IMR-90 (cell line): ENCODE measurements around the gene CCDC148. TPM values are rescaled to one million over a fixed set of nuclear protein-coding genes. Genes with fewer than 3 reads are reported as not detected.
A peak's percentile ranks its signal among the peaks of the same experiment; 100 is the strongest.

Source experiments
- ATAC-seq: fragments of 200-7000 bp; cut with Tn5 transposase; 2 replicates; pipeline ENCODE4 v1.9.1; 2020; ENCODE audit warnings: low read depth, mild to moderate bottlenecking, moderate library complexity
- BruUV-seq: library from RNA; stranded (reverse); fragments of 400-500 nt; replicated peaks from 2 replicates; lab custom pipeline; 2021; lab: Mats Ljungman, UMichigan
- CTCF ChIA-PET: fragments of 300-600 bp; formaldehyde crosslinking; extraction: SDS; loops from one replicate; lab custom pipeline; 2021; ENCODE audit warnings: antibody characterized with exemption; lab: Yijun Ruan, JAX
- POLR2A ChIA-PET: fragments of 300-600 bp; sonication (Branson Sonifier 250); formaldehyde crosslinking; loops from one replicate; lab custom pipeline; 2022; ENCODE audit warnings: antibody characterized with exemption; ENCODE audit not compliant: unreplicated experiment; lab: Charles Lee
- DNase-seq: peaks from one replicate; pipeline ENCODE4 v3.0.0; 2013
- H2AFZ ChIP-seq: replicated peaks from 2 replicates; pipeline ENCODE3; 2013; ENCODE audit warnings: low read length, mild to moderate bottlenecking; ENCODE audit not compliant: poor library complexity
- H2AK5ac ChIP-seq: 2 replicates; pipeline ENCODE4 v1.6.1; 2013; ENCODE audit warnings: low read depth, low read length, inconsistent platforms
- H2AK9ac ChIP-seq: replicated peaks from 2 replicates; pipeline ENCODE3; 2013; ENCODE audit warnings: mild to moderate bottlenecking, low read depth, low read length, moderate library complexity; ENCODE audit not compliant: poor library complexity
- H2BK120ac ChIP-seq: 2 replicates; pipeline ENCODE4 v1.6.1; 2013; ENCODE audit warnings: low read depth, low read length, inconsistent platforms
- H2BK15ac ChIP-seq: 3 replicates; pipeline ENCODE4 v1.6.1; 2013; ENCODE audit warnings: low read depth, low read length, inconsistent platforms
- H2BK20ac ChIP-seq: 2 replicates; pipeline ENCODE4 v1.6.1; 2013; ENCODE audit warnings: low read depth, mild to moderate bottlenecking, inconsistent platforms, low read length, moderate library complexity
- H2BK5ac ChIP-seq: 2 replicates; pipeline ENCODE4 v1.6.1; 2013; ENCODE audit warnings: mild to moderate bottlenecking, low read depth, low read length, inconsistent platforms; ENCODE audit not compliant: poor library complexity, severe bottlenecking
- H3K14ac ChIP-seq: replicated peaks from 2 replicates; pipeline ENCODE4 v1.6.1; 2013; ENCODE audit warnings: low read depth, low read length, inconsistent platforms
- H3K18ac ChIP-seq: 2 replicates; pipeline ENCODE4 v1.6.1; 2013; ENCODE audit warnings: low read depth, low read length, control low read depth
- H3K23ac ChIP-seq: 2 replicates; pipeline ENCODE4 v1.6.1; 2013; ENCODE audit warnings: low read depth, low read length, inconsistent platforms
- H3K27ac ChIP-seq: 2 replicates; pipeline ENCODE4 v1.5.1; 2013; ENCODE audit warnings: mild to moderate bottlenecking, control low read depth, low read length; ENCODE audit not compliant: insufficient read depth
- H3K27me3 ChIP-seq: 2 replicates; pipeline ENCODE4 v1.6.1; 2013; ENCODE audit warnings: low read length; ENCODE audit not compliant: control insufficient read depth, insufficient read depth
- H3K36me3 ChIP-seq: 2 replicates; pipeline ENCODE4 v1.6.1; 2013; ENCODE audit warnings: low read length, mixed read lengths; ENCODE audit not compliant: control insufficient read depth, insufficient read depth
- H3K4ac ChIP-seq: 2 replicates; pipeline ENCODE4 v1.6.1; 2013; ENCODE audit warnings: low read depth, low read length, inconsistent platforms
- H3K4me1 ChIP-seq: 2 replicates; pipeline ENCODE4 v1.6.1; 2013; ENCODE audit warnings: low read length, mixed read lengths; ENCODE audit not compliant: control insufficient read depth, insufficient read depth
- H3K4me2 ChIP-seq: 2 replicates; pipeline ENCODE4 v1.6.1; 2013; ENCODE audit warnings: low read depth, mild to moderate bottlenecking, control low read depth, low read length, moderate library complexity
- H3K4me3 ChIP-seq: 2 replicates; pipeline ENCODE4 v1.5.1; 2013; ENCODE audit warnings: low read depth, mild to moderate bottlenecking, control low read depth, low read length, moderate library complexity; ENCODE audit not compliant: insufficient read depth
- H3K56ac ChIP-seq: 2 replicates; pipeline ENCODE4 v1.6.1; 2013; ENCODE audit warnings: low read length, inconsistent platforms; ENCODE audit not compliant: insufficient read depth; ENCODE audit errors: extremely low read depth
- H3K79me1 ChIP-seq, 2 experiments: 2 replicates each; pipeline ENCODE4 v1.6.1; 2013; ENCODE audit warnings: low read length in 2 of 2, inconsistent platforms in 1 of 2, low read depth in 1 of 2
- H3K9ac ChIP-seq: 2 replicates; pipeline ENCODE4 v1.6.1; 2013; ENCODE audit warnings: low read depth, low read length, control low read depth
- H3K9me1 ChIP-seq: 2 replicates; pipeline ENCODE4 v1.6.1; 2013; ENCODE audit warnings: low read length, inconsistent platforms; ENCODE audit not compliant: insufficient read depth
- H3K9me3 ChIP-seq: 2 replicates; pipeline ENCODE4 v1.6.1; 2013; ENCODE audit warnings: low read length; ENCODE audit not compliant: control insufficient read depth, insufficient read depth
- H4K20me1 ChIP-seq: 2 replicates; pipeline ENCODE4 v1.6.1; 2013; ENCODE audit warnings: low read length, inconsistent platforms; ENCODE audit not compliant: insufficient read depth
- H4K5ac ChIP-seq: 2 replicates; pipeline ENCODE4 v1.6.1; 2013; ENCODE audit warnings: mild to moderate bottlenecking, low read depth, low read length, control low read depth
- H4K8ac ChIP-seq, 2 experiments: 2 replicates each; pipeline ENCODE4 v1.6.1; 2013; ENCODE audit warnings: low read depth in 2 of 2, low read length in 2 of 2, control low read depth in 1 of 2, inconsistent platforms in 1 of 2
- H4K91ac ChIP-seq: 2 replicates; pipeline ENCODE4 v1.6.1; 2013; ENCODE audit warnings: low read depth, low read length, inconsistent platforms; ENCODE audit not compliant: insufficient read depth
- CEBPB ChIP-seq: IDR thresholded peaks from 2 replicates; pipeline ENCODE4 v1.6.1; 2012; ENCODE audit warnings: low read depth, low read length, improper control_type of control experiment
- FOS ChIP-seq: fragments of 150-350 bp; IDR thresholded peaks from 2 replicates; pipeline ENCODE4 v1.6.1; 2016; ENCODE audit warnings: low read depth, low read length
- NFE2L2 ChIP-seq: fragments of 150-350 bp; IDR thresholded peaks from 2 replicates; pipeline ENCODE4 v1.6.1; 2016; ENCODE audit warnings: low read depth, mild to moderate bottlenecking, low read length
- POLR2A ChIP-seq: IDR thresholded peaks from 2 replicates; pipeline ENCODE4 v1.6.1; 2012; ENCODE audit warnings: mild to moderate bottlenecking, low read depth, low read length
- RAD21 ChIP-seq: IDR thresholded peaks from 2 replicates; pipeline ENCODE4 v1.6.1; 2012; ENCODE audit warnings: low read length, improper control_type of control experiment
- RCOR1 ChIP-seq: IDR thresholded peaks from 2 replicates; pipeline ENCODE4 v1.6.1; 2012; ENCODE audit warnings: mild to moderate bottlenecking, low read length, improper control_type of control experiment; ENCODE audit not compliant: insufficient replicate concordance
- RFX5 ChIP-seq: IDR thresholded peaks from 2 replicates; pipeline ENCODE4 v1.8.0; 2012; ENCODE audit warnings: low read depth, mild to moderate bottlenecking, low read length, moderate library complexity
- dilution Hi-C: fragments of 300-500 bp; cut with HindIII; formaldehyde crosslinking; loops from one replicate; pipeline ENCODE4 v1.14.3; 2018; ENCODE audit warnings: low sequenced_read_pairs; ENCODE audit not compliant: unreplicated experiment
- in situ Hi-C: fragments of 300-500 bp; cut with MboI; formaldehyde crosslinking; loops from 3 replicates; pipeline ENCODE4 v1.14.3; 2019; ENCODE audit warnings: low sequenced_read_pairs, inconsistent platforms, mixed read lengths
- intact Hi-C: fragments of 100-400 bp; cut with micrococcal nuclease; formaldehyde crosslinking; loops from 2 replicates; pipeline ENCODE4 v1.10.0; 2022
- polyA plus RNA-seq, 3 experiments: library from polyadenylated mRNA; depleted of rRNA; stranded (reverse); fragments of >200 nt; gene quantifications; 2 replicates each; pipeline ENCODE4 v1.2.3, GENCODE V29; 2012; ENCODE audit warnings: low replicate concordance in 1 of 3
- total RNA-seq: library from RNA; depleted of rRNA; stranded (reverse); fragments of >200 nt; gene quantifications from 2 replicates; pipeline ENCODE4 v1.2.3, GENCODE V29; 2012

The CCDC148 gene
- total and polyA plus RNA-seq, 2 of the 4 experiments (the other 2 are of a cell fraction) = 0.18 to 0.31 TPM

DNA sequence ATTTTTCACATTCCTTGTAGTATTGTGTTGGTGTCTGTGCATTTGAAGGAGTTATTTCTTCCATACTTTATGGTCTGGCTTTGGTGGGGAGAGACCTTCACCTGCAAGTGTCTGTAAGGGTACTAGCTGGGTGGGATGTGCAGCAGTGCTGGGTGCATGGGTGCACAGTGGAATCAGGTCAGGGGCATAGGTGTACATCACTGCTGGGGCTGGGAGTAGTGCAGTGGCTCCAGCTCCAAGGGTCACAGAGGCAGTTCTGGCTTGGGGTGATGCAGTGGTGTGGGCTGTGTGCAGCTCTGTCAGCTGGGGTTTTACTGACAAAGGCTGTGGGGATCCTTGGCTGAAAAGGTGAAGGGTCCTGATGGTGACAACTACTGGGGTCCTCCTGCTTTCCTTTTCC, 44.8 kb downstream of the CCDC148 start:
- CTCF ChIA-PET = no interaction called here
- peak overlapping the region; percentile 58; the same call in 1 of the 2 replicates for H3K27ac ChIP-seq

More for the DNA sequence above, 44.8 kb downstream of the CCDC148 start:
- H2BK15ac ChIP-seq = peak overlapping the region; percentile 42; the same call in 1 of the 3 replicates
- no peaks in the 10 kb centered on the region for H4K20me1 ChIP-seq
- peaks cover 15% of the 10 kb centered on the region for H3K9me3 ChIP-seq
- peak overlapping the region; percentile 73 for H2AFZ ChIP-seq
- no peaks in the 10 kb centered on the region for H3K27me3 ChIP-seq
- peak overlapping the region; percentile 83 for H2AK9ac ChIP-seq
- intact Hi-C loops = loop anchor here (2.0 to 5.0 kb wide), 3 partner anchors 45 to 191 kb away; partner anchors contain the start of genes CCDC148 and PKP4
- peak overlapping the region; percentile 89 for H4K5ac ChIP-seq
- H3K23ac ChIP-seq = peak overlapping the region; percentile 72
- H3K4me2 ChIP-seq = peak overlapping the region; percentile 68; the same call in 1 of the 2 replicates
- dilution Hi-C loops = no loop called here
- no peaks in the 10 kb centered on the region for H3K36me3 ChIP-seq
- peak overlapping the region; percentile 98 for H2BK20ac ChIP-seq
- H3K79me1 ChIP-seq = no peaks in the 10 kb centered on the region
- H4K91ac ChIP-seq = peak overlapping the region; percentile 86
- H3K9me1 ChIP-seq = peaks cover 11% of the 10 kb centered on the region
- peak overlapping the region; percentile 93; the same call in 1 of the 2 replicates for H3K18ac ChIP-seq
- H2BK5ac ChIP-seq = peak overlapping the region; percentile 95
- peak overlapping the region; percentile 83 for H3K14ac ChIP-seq
- H3K4me1 ChIP-seq = peaks cover 10% of the 10 kb centered on the region; the same call in 1 of the 2 replicates
- no peak for DNase-seq
- H4K8ac ChIP-seq = peak overlapping the region; percentile 64 to 85; a peak in 3 of 4 replicates
- no peak for ATAC-seq
- TF ChIP-seq RAD21 = no peak
- no peak for TF ChIP-seq RFX5
- TF ChIP-seq NFE2L2 = no peak
- TF ChIP-seq FOS = no peak
- TF ChIP-seq CEBPB = no peak
- TF ChIP-seq POLR2A = no peak
- no peak for TF ChIP-seq RCOR1
- peak overlapping the region; percentile 94 for H2BK120ac ChIP-seq
- H3K4ac ChIP-seq = peak overlapping the region; percentile 78
- no TSS peak for BruUV-seq
- peak overlapping the region; percentile 26; the same call in 1 of the 2 replicates for H3K56ac ChIP-seq
- H3K9ac ChIP-seq = no peak overlapping the region
- in situ Hi-C loops = no loop called here
- H3K4me3 ChIP-seq = no peak overlapping the region
- peak overlapping the region; percentile 90 for H2AK5ac ChIP-seq
- POLR2A ChIA-PET = no interaction called here
